HCT116 (cell line): ENCODE results near the gene CACNG5. TPM values are rescaled to one million over a fixed set of nuclear protein-coding genes. Genes with fewer than 3 reads are reported as not detected.

ENCODE experiments used
- ATAC-seq: fragments of 200-7000 bp; cut with Tn5 transposase; 2 replicates; pipeline ENCODE4 v1.9.1; 2020; ENCODE audit warnings: mild to moderate bottlenecking, moderate library complexity
- BruUV-seq: library from RNA; stranded (reverse); fragments of 400-500 nt; replicated peaks from 2 replicates; lab custom pipeline; 2021; lab: Mats Ljungman, UMichigan
- CTCF ChIA-PET: fragments of 300-600 bp; sonication (Branson Sonifier 250); formaldehyde crosslinking; loops from one replicate; lab custom pipeline; 2021; ENCODE audit warnings: antibody characterized with exemption; lab: Charles Lee
- POLR2A ChIA-PET: fragments of 300-600, 350-600 bp; sonication (Branson Sonifier 250); formaldehyde crosslinking; loops from one replicate; lab custom pipeline; 2021; ENCODE audit warnings: antibody characterized with exemption; lab: Charles Lee
- RAD21 ChIA-PET, 2 experiments: fragments of 300-600 bp; sonication (Branson Sonifier 250); formaldehyde crosslinking; loops; one replicate each; lab custom pipeline; 2023; ENCODE audit warnings: low total read pairs in 2 of 2; ENCODE audit not compliant: uncharacterized antibody in 2 of 2, unreplicated experiment in 2 of 2, low non-redundant PET in 1 of 2; lab: Charles Lee
- DNase-seq: peaks from one replicate; pipeline ENCODE4 v3.0.0-alpha.2; 2010; ENCODE audit warnings: low read depth, low spot score
- H2AFZ ChIP-seq: fragments of 200-600 bp; shearing (Covaris generic), sonication (generic); 2 replicates; pipeline ENCODE4 v1.6.1; 2017; ENCODE audit warnings: low read depth, mixed run types, mixed read lengths, antibody characterized with exemption, low read length; ENCODE audit not compliant: poor library complexity, severe bottlenecking
- H3K27ac ChIP-seq: 2 replicates; pipeline ENCODE4 v1.5.1; 2012; ENCODE audit warnings: low read depth, low read length
- H3K27me3 ChIP-seq: fragments of 200-600 bp; sonication (generic); 2 replicates; pipeline ENCODE4 v1.6.1; 2016; ENCODE audit warnings: mixed run types, low read length, mixed read lengths; ENCODE audit not compliant: insufficient read depth
- H3K36me3 ChIP-seq, 2 experiments: fragments of 200-500 bp in 1 of 2; fragments of 200-600 bp in 1 of 2; sonication (Bioruptor generic) in 1 of 2; sonication (generic) in 1 of 2; 2 replicates each; pipeline versions ENCODE4 v1.5.1 to v1.6.1; 2014 to 2016; ENCODE audit warnings: low read length in 2 of 2, inconsistent platforms in 1 of 2, mixed read lengths in 1 of 2, mixed run types in 1 of 2; ENCODE audit not compliant: insufficient read depth in 2 of 2, control insufficient read depth in 1 of 2
- H3K4me1 ChIP-seq, 2 experiments: fragments of 200-600 bp in 1 of 2; sonication (generic) in 1 of 2; 2 replicates each; pipeline versions ENCODE4 v1.5.1 to v1.6.1; 2012 to 2017; ENCODE audit warnings: low read length in 2 of 2, inconsistent platforms in 1 of 2, mild to moderate bottlenecking in 1 of 2, mixed read lengths in 1 of 2, mixed run types in 1 of 2, moderate library complexity in 1 of 2; ENCODE audit not compliant: insufficient read depth in 2 of 2, control insufficient read depth in 1 of 2
- H3K4me2 ChIP-seq: fragments of 200-600 bp; sonication (generic); 2 replicates; pipeline ENCODE4 v1.6.1; 2017; ENCODE audit warnings: mixed run types, low read length, mixed read lengths
- H3K4me3 ChIP-seq, 2 experiments: fragments of 200-600 bp in 1 of 2; sonication (generic) in 1 of 2; replicated peaks in 1 of 2; 2 replicates each; pipeline ENCODE4 v1.5.1; 2011 to 2016; ENCODE audit warnings: low read length in 2 of 2, control low read depth in 1 of 2, low read depth in 1 of 2, mild to moderate bottlenecking in 1 of 2, mixed read lengths in 1 of 2, mixed run types in 1 of 2
- H3K79me2 ChIP-seq: fragments of 200-600 bp; sonication (generic); 2 replicates; pipeline ENCODE4 v1.6.1; 2017; ENCODE audit warnings: mild to moderate bottlenecking, mixed run types, low read length, moderate library complexity, mixed read lengths; ENCODE audit not compliant: insufficient read depth
- H3K9ac ChIP-seq: fragments of 200-600 bp; sonication (generic); 2 replicates; pipeline ENCODE4 v1.6.1; 2016; ENCODE audit warnings: low read length, mixed read lengths
- H3K9me2 ChIP-seq: fragments of 200-600 bp; sonication (generic), shearing (Covaris generic); 2 replicates; pipeline ENCODE4 v1.6.1; 2017; ENCODE audit warnings: mixed run types, mild to moderate bottlenecking, moderate library complexity; ENCODE audit not compliant: insufficient read depth
- H3K9me3 ChIP-seq, 2 experiments: fragments of 200-500 bp in 1 of 2; fragments of 200-600 bp in 1 of 2; sonication (Bioruptor generic) in 1 of 2; sonication (generic) in 1 of 2; 2 replicates each; pipeline ENCODE4 v1.6.1; 2014 to 2017; ENCODE audit warnings: low read length in 2 of 2, mixed read lengths in 2 of 2, inconsistent platforms in 1 of 2, low read depth in 1 of 2, mild to moderate bottlenecking in 1 of 2, mixed run types in 1 of 2, moderate library complexity in 1 of 2; ENCODE audit not compliant: control insufficient read depth in 1 of 2, insufficient read depth in 1 of 2
- H4K20me1 ChIP-seq: fragments of 200-600 bp; sonication (generic), shearing (Covaris generic); 2 replicates; pipeline ENCODE4 v1.6.1; 2017; ENCODE audit warnings: mixed run types, mild to moderate bottlenecking, moderate library complexity; ENCODE audit not compliant: insufficient read depth
- CBX3 ChIP-seq: IDR thresholded peaks from 2 replicates; pipeline ENCODE4 v1.6.1; 2012; ENCODE audit warnings: low read depth
- CEBPB ChIP-seq: IDR thresholded peaks from 2 replicates; pipeline ENCODE4 v1.6.1; 2012; ENCODE audit warnings: low read depth
- CTCF ChIP-seq, 3 experiments: fragments of 200-600 bp in 1 of 3; sonication (generic) in 1 of 3; IDR thresholded peaks in 2 of 3; conservative IDR thresholded peaks in 1 of 3; 2 replicates each; pipeline ENCODE4 v1.5.1; 2012 to 2017; ENCODE audit warnings: low read depth in 2 of 3, low read length in 2 of 3, antibody characterized with exemption in 1 of 3, borderline replicate concordance in 1 of 3, control low read depth in 1 of 3, mild to moderate bottlenecking in 1 of 3, mixed read lengths in 1 of 3, mixed run types in 1 of 3, moderate library complexity in 1 of 3; ENCODE audit not compliant: insufficient read depth in 1 of 3
- EZH2 ChIP-seq: fragments of 200-600 bp; sonication (generic); IDR thresholded peaks from 2 replicates; pipeline ENCODE4 v1.6.1; 2017; ENCODE audit warnings: antibody characterized with exemption, mixed run types
- EZH2phosphoT487 ChIP-seq: fragments of 200-600 bp; IDR thresholded peaks from 2 replicates; pipeline ENCODE4 v1.6.1; 2018; ENCODE audit warnings: antibody characterized with exemption, borderline replicate concordance
- POLR2A ChIP-seq: IDR thresholded peaks from 2 replicates; pipeline ENCODE4 v1.7.0; 2011; ENCODE audit warnings: borderline replicate concordance; ENCODE audit not compliant: insufficient read depth, insufficient read length; ENCODE audit errors: extremely low read depth
- POLR2AphosphoS5 ChIP-seq: IDR thresholded peaks from 2 replicates; pipeline ENCODE4 v1.6.1; 2011; ENCODE audit warnings: mild to moderate bottlenecking, low read depth, low read length, moderate library complexity
- REST ChIP-seq: IDR thresholded peaks from 2 replicates; pipeline ENCODE4 v1.6.1; 2012; ENCODE audit warnings: low read depth
- SP1 ChIP-seq: IDR thresholded peaks from 2 replicates; pipeline ENCODE4 v1.6.1; 2012; ENCODE audit warnings: low read depth
- SRF ChIP-seq: IDR thresholded peaks from 2 replicates; pipeline ENCODE4 v1.6.1; 2012; ENCODE audit warnings: low read depth
- TCF7L2 ChIP-seq: IDR thresholded peaks from 2 replicates; pipeline ENCODE4 v1.7.0; 2011; ENCODE audit warnings: borderline replicate concordance, inconsistent platforms; ENCODE audit not compliant: insufficient read depth, insufficient read length; ENCODE audit errors: extremely low read depth
- ZBTB33 ChIP-seq: IDR thresholded peaks from 2 replicates; pipeline ENCODE4 v1.6.1; 2011; ENCODE audit warnings: mild to moderate bottlenecking, low read length, moderate library complexity; ENCODE audit not compliant: insufficient replicate concordance; ENCODE audit errors: extremely low read depth
- ZFX ChIP-seq: fragments of 450-650 bp; IDR thresholded peaks from 2 replicates; pipeline ENCODE4 v1.6.1; 2017
- ZNF274 ChIP-seq: fragments of 200-500 bp; sonication (Bioruptor generic); IDR thresholded peaks from 2 replicates; pipeline ENCODE4 v1.6.1; 2014; ENCODE audit warnings: mild to moderate bottlenecking, low read depth, low read length, inconsistent platforms
- intact Hi-C: fragments of 100-400 bp; cut with micrococcal nuclease; formaldehyde crosslinking; loops from 2 replicates; pipeline ENCODE4 v1.10.0; 2022
- total RNA-seq: library from RNA; stranded (reverse); gene quantifications from one replicate; pipeline ENCODE4 v1.2.1, GENCODE V29; 2021; ENCODE audit not compliant: unreplicated experiment

The CACNG5 gene
- total RNA-seq, 1 experiment from 2014 or later = not detected

GRCh38 chr17:66836063-66837005, 1.4 kb downstream of the CACNG5 start:
- peaks cover 21% of the 10 kb centered on the region; the same call in 1 of the 2 replicates for H3K27me3 ChIP-seq
- ChIA-PET POLR2A (no interaction called here), RAD21 (no interaction called here), CTCF (no interaction called here)
- H3K27ac ChIP-seq = no peak overlapping the region
- H3K9ac ChIP-seq = no peak overlapping the region
- ATAC-seq (no peak), DNase-seq (no peak)
- H3K79me2 ChIP-seq = no peaks in the 10 kb centered on the region
- H3K4me1 ChIP-seq = no peaks in the 10 kb centered on the region
- TF ChIP-seq POLR2AphosphoS5 (no peak), EZH2 (no peak), CTCF (IDR thresholded peaks at IDR 0.05 in 2 of 3, conservative IDR thresholded peaks at IDR 0.05 in 1 of 3; ENCODE audit: borderline replicate concordance in 1 of 3, insufficient read depth in 1 of 3, low read depth in 2 of 3, low read length in 2 of 3) (no peak), CEBPB (no peak), CBX3 (no peak), TCF7L2 (no peak), EZH2phosphoT487 (no peak), SP1 (no peak), ZNF274 (no peak), ZFX (no peak), POLR2A (no peak), SRF (no peak), REST (no peak), ZBTB33 (no peak)
- H3K36me3 ChIP-seq = no peaks in the 10 kb centered on the region
- H3K4me2 ChIP-seq = no peak overlapping the region
- no peaks in the 10 kb centered on the region for H4K20me1 ChIP-seq
- no peak overlapping the region for H3K4me3 ChIP-seq
- intact Hi-C loops = no loop called here
- H2AFZ ChIP-seq = no peak overlapping the region
- BruUV-seq = no TSS peak
- no peaks in the 10 kb centered on the region for H3K9me3 ChIP-seq
- H3K9me2 ChIP-seq = no peaks in the 10 kb centered on the region
